Measurements from ENCODE around the gene METTL17. TPM values are rescaled to one million over a fixed set of nuclear protein-coding genes. Genes with fewer than 3 reads are reported as not detected.

Gene METTL17
- total and polyA plus RNA-seq, 2 of the 13 experiments (the other 11 are each of a cell fraction or from before 2014, with no cell fraction given): 122 to 199 TPM

DNA sequence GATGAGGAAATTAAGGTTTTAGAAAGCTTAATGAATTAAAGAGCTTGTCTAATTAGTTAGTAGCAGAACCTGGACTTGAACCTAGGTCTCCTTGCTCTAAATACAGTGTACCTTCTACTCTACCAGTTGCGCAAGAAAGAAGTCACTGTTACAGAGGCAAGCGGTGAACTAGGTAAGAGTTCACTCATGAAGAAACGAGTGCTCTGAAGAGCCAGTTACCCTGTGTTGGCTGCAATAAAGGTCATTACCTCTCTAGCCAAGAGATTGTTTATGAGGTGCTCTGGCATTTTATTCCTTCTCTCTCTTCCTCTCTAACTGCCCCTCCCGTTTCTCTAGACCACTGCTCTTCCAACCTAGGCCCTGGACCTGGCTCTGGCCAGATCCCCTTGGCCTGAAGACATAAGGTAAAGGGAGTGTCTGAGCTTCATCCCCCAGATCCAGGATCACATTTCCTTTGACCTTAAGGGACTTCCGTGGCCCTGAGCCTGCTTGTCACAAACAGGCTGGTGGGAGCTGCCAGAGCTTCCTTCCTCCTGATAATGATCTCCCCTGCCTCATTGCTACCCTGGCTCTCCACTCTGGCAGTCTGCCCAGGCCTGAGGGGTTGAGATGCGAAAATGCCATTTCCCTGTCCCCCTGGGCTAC, 54.3 kb downstream of the METTL17 start (continued):
- peak; percentile 57; the same call in 1 of the 2 replicates for TF ChIP-seq SOX5 (CRISPR knock-in tag; IDR thresholded peaks at IDR 0.05; ENCODE audit: borderline replicate concordance)
- TF ChIP-seq ZNF768 (CRISPR knock-in tag; IDR thresholded peaks at IDR 0.05): no peak
- 0 out of 2 replicates have a peak, but pooled peaks have one; percentile 41 for TF ChIP-seq GATA4 (IDR thresholded peaks at IDR 0.05; ENCODE audit: borderline replicate concordance, low read depth)
- TF ChIP-seq PHF21A (CRISPR knock-in tag; IDR thresholded peaks at IDR 0.05): peak; percentile 43; the same call in 1 of the 2 replicates
- peak; percentile 69 for TF ChIP-seq ASH2L (IDR thresholded peaks at IDR 0.05; ENCODE audit: insufficient read length, low read depth, low read length)
- no peak for TF ChIP-seq NFIB (CRISPR knock-in tag; IDR thresholded peaks at IDR 0.05; ENCODE audit: borderline replicate concordance)
- no peak for TF ChIP-seq RBM39 (IDR thresholded peaks at IDR 0.05; ENCODE audit: low read depth, low read length, poor library complexity, severe bottlenecking)
- TF ChIP-seq, protein P1, sequence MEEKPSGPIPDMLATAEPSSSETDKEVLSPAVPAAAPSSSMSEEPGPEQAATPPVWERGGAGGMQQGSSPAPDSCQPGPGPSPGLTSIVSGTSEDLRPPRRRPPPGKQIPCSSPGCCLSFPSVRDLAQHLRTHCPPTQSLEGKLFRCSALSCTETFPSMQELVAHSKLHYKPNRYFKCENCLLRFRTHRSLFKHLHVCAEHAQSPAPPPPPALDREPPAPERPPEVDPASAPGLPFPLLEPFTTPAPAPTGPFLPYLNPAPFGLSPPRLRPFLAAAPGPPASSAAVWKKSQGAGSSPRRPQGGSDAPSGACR (CRISPR knock-in tag; IDR thresholded peaks at IDR 0.05): 0 out of 2 replicates have a peak, but pooled peaks have one; percentile 29
- TF ChIP-seq CENPT (CRISPR knock-in tag; IDR thresholded peaks at IDR 0.05; ENCODE audit: low read depth): no peak
- TF ChIP-seq MAFF (IDR thresholded peaks at IDR 0.05; ENCODE audit: low read depth, low read length): no peak
- no peak for TF ChIP-seq REPIN1 (CRISPR knock-in tag; IDR thresholded peaks at IDR 0.05; ENCODE audit: borderline replicate concordance, low read depth)
- TF ChIP-seq TP53 (CRISPR knock-in tag; conservative IDR thresholded peaks at IDR 0.05): 0 out of 2 replicates have a peak, but pooled peaks have one; percentile 11
- peak; percentile 68 for TF ChIP-seq HNF4A (CRISPR knock-in tag; IDR thresholded peaks at IDR 0.05)
- TF ChIP-seq SKI (IDR thresholded peaks at IDR 0.05; ENCODE audit: partially characterized antibody): no peak
- 0 out of 2 replicates have a peak, but pooled peaks have one; percentile 11 for TF ChIP-seq PITX1 (CRISPR knock-in tag; IDR thresholded peaks at IDR 0.05)
- TF ChIP-seq, protein P2, sequence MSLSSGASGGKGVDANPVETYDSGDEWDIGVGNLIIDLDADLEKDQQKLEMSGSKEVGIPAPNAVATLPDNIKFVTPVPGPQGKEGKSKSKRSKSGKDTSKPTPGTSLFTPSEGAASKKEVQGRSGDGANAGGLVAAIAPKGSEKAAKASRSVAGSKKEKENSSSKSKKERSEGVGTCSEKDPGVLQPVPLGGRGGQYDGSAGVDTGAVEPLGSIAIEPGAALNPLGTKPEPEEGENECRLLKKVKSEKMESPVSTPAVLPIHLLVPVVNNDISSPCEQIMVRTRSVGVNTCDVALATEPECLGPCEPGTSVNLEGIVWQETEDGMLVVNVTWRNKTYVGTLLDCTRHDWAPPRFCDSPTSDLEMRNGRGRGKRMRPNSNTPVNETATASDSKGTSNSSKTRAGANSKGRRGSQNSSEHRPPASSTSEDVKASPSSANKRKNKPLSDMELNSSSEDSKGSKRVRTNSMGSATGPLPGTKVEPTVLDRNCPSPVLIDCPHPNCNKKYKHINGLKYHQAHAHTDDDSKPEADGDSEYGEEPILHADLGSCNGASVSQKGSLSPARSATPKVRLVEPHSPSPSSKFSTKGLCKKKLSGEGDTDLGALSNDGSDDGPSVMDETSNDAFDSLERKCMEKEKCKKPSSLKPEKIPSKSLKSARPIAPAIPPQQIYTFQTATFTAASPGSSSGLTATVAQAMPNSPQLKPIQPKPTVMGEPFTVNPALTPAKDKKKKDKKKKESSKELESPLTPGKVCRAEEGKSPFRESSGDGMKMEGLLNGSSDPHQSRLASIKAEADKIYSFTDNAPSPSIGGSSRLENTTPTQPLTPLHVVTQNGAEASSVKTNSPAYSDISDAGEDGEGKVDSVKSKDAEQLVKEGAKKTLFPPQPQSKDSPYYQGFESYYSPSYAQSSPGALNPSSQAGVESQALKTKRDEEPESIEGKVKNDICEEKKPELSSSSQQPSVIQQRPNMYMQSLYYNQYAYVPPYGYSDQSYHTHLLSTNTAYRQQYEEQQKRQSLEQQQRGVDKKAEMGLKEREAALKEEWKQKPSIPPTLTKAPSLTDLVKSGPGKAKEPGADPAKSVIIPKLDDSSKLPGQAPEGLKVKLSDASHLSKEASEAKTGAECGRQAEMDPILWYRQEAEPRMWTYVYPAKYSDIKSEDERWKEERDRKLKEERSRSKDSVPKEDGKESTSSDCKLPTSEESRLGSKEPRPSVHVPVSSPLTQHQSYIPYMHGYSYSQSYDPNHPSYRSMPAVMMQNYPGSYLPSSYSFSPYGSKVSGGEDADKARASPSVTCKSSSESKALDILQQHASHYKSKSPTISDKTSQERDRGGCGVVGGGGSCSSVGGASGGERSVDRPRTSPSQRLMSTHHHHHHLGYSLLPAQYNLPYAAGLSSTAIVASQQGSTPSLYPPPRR (CRISPR knock-in tag; IDR thresholded peaks at IDR 0.05; ENCODE audit: borderline replicate concordance): no peak
- TF ChIP-seq ELF1 (CRISPR knock-in tag; IDR thresholded peaks at IDR 0.05): 0 out of 2 replicates have a peak, but pooled peaks have one; percentile 39
- TF ChIP-seq HOXA3 (CRISPR knock-in tag; IDR thresholded peaks at IDR 0.05): peak; percentile 47; the same call in 1 of the 2 replicates
- TF ChIP-seq TBL1XR1 (IDR thresholded peaks at IDR 0.05; ENCODE audit: borderline replicate concordance, low read length, partially characterized antibody): peak; percentile 73
- TF ChIP-seq ETV5 (CRISPR knock-in tag; IDR thresholded peaks at IDR 0.05; ENCODE audit: borderline replicate concordance): peak; percentile 41; the same call in 1 of the 2 replicates
- peak; percentile 91 for TF ChIP-seq ZNF12 (CRISPR knock-in tag; IDR thresholded peaks at IDR 0.05)
- 0 out of 2 replicates have a peak, but pooled peaks have one; percentile 35 for TF ChIP-seq KDM1A (CRISPR knock-in tag; IDR thresholded peaks at IDR 0.05)
- TF ChIP-seq, protein P3, sequence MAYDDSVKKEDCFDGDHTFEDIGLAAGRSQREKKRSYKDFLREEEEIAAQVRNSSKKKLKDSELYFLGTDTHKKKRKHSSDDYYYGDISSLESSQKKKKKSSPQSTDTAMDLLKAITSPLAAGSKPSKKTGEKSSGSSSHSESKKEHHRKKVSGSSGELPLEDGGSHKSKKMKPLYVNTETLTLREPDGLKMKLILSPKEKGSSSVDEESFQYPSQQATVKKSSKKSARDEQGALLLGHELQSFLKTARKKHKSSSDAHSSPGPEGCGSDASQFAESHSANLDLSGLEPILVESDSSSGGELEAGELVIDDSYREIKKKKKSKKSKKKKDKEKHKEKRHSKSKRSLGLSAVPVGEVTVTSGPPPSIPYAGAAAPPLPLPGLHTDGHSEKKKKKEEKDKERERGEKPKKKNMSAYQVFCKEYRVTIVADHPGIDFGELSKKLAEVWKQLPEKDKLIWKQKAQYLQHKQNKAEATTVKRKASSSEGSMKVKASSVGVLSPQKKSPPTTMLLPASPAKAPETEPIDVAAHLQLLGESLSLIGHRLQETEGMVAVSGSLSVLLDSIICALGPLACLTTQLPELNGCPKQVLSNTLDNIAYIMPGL (CRISPR knock-in tag; IDR thresholded peaks at IDR 0.05; ENCODE audit: borderline replicate concordance in 1 of 2, low read depth in 1 of 2): peak in 1 of 2 experiments; percentile 38; a peak in 1 of 4 replicates

All from HepG2 (cell line).